Upper lobe of right lung (tissue), 1 donor: ENCODE data around the gene ZNF132. TPM values are rescaled to one million over a fixed set of nuclear protein-coding genes. Genes with fewer than 3 reads are reported as not detected.
"Not testable (repeated sequence)": the region's sequence is repeated elsewhere in the genome, so short reads cannot be mapped to it uniquely, and the experiment has no call there.

ENCODE experiments used
- ATAC-seq: fragments of 200-7000 bp; cut with Tn5 transposase; one replicate; pipeline ENCODE4 v1.9.1; 2020; ENCODE audit warnings: mild to moderate bottlenecking, moderate library complexity
- DNase-seq: peaks from one replicate; pipeline ENCODE4 v3.0.0-alpha.2; 2020
- H3K27ac ChIP-seq: fragments of 200-600 bp; one replicate; pipeline ENCODE4 v1.8.0; 2022
- H3K27me3 ChIP-seq: fragments of 200-600 bp; one replicate; pipeline ENCODE4 v1.8.0; 2022; ENCODE audit warnings: mild to moderate bottlenecking
- H3K36me3 ChIP-seq: fragments of 200-600 bp; one replicate; pipeline ENCODE4 v1.8.0; 2022
- H3K4me1 ChIP-seq: fragments of 200-600 bp; one replicate; pipeline ENCODE4 v1.8.0; 2022
- H3K4me3 ChIP-seq: fragments of 200-600 bp; one replicate; pipeline ENCODE4 v1.8.0; 2022; ENCODE audit warnings: mild to moderate bottlenecking
- H3K9me3 ChIP-seq: fragments of 200-600 bp; one replicate; pipeline ENCODE4 v1.8.0; 2022
- intact Hi-C: fragments of 100-400 bp; cut with DNase I; formaldehyde crosslinking; loops from one replicate; pipeline ENCODE4 v1.11.0; 2022
- total RNA-seq: library from RNA; stranded (reverse); fragmentation: NEBNext Ultra II Directional; extraction: Animal tissue kit (Norgen Biotek cat#: 25700); gene quantifications from one replicate; pipeline ENCODE4 v1.2.1, GENCODE V29; 2021
- TF ChIP-seq, protein P1 (sequence below): fragments of 200-600 bp; IDR thresholded peaks from one replicate; pipeline ENCODE4 v1.8.0; 2022; ENCODE audit warnings: antibody characterized with exemption
- donor health status: DM: no; HTN: yes; CAD: no; lungs with severe emphysema.

Gene ZNF132
- total RNA-seq, 1 donor from 2014 or later = 5.1 TPM

DNA sequence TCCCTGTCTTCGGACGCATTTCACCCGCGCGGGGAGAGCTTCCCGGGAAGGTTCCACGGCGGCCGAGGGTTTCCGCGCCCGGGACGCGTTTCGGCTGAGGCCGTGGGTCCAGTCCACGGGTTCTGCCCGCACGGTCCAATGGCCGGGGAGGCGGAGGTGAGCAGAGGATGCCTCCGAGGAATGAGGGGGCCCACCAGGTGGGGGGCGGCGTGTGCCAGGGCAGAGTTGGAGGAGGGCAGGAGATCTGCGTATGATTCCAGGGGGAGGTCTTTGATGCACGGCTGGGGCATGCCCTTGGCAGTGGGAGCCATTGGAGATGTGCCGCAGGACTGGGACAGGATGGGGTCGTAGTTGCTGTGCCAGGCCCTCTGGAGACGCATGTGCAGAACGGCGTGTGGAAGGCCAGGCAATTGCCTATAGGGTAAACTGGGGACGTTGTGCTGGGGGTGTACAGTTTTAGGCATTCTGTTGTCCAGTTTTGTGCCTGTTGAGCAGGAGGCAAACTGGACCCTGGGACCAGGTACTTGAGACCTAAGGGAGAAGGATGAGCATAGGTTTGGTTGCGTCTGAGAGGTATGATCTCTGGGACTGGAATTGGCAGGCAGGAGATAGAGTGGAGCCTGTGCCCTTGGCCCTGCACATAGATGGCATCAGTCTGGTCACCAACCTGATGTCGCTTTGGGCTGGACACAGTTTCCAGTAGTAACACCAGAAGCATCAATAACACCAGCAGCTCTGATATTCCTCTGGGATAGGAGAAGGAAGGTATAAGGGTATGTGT, 30.8 kb downstream of the ZNF132 start:
- Histone ChIP-seq H3K4me1 (peaks cover 20% of the 10 kb centered on the region), H3K27ac (peak overlapping the region; percentile 88), H3K27me3 (no peaks in the 10 kb centered on the region), H3K9me3 (no peaks in the 10 kb centered on the region), H3K36me3 (no peaks in the 10 kb centered on the region), H3K4me3 (peak overlapping the region; percentile 97)
- intact Hi-C loops = no loop called here
- peak; percentile 14 for ATAC-seq
- TF ChIP-seq, protein P1, sequence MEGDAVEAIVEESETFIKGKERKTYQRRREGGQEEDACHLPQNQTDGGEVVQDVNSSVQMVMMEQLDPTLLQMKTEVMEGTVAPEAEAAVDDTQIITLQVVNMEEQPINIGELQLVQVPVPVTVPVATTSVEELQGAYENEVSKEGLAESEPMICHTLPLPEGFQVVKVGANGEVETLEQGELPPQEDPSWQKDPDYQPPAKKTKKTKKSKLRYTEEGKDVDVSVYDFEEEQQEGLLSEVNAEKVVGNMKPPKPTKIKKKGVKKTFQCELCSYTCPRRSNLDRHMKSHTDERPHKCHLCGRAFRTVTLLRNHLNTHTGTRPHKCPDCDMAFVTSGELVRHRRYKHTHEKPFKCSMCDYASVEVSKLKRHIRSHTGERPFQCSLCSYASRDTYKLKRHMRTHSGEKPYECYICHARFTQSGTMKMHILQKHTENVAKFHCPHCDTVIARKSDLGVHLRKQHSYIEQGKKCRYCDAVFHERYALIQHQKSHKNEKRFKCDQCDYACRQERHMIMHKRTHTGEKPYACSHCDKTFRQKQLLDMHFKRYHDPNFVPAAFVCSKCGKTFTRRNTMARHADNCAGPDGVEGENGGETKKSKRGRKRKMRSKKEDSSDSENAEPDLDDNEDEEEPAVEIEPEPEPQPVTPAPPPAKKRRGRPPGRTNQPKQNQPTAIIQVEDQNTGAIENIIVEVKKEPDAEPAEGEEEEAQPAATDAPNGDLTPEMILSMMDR = no peak
- peak; percentile 73 for DNase-seq

DNA sequence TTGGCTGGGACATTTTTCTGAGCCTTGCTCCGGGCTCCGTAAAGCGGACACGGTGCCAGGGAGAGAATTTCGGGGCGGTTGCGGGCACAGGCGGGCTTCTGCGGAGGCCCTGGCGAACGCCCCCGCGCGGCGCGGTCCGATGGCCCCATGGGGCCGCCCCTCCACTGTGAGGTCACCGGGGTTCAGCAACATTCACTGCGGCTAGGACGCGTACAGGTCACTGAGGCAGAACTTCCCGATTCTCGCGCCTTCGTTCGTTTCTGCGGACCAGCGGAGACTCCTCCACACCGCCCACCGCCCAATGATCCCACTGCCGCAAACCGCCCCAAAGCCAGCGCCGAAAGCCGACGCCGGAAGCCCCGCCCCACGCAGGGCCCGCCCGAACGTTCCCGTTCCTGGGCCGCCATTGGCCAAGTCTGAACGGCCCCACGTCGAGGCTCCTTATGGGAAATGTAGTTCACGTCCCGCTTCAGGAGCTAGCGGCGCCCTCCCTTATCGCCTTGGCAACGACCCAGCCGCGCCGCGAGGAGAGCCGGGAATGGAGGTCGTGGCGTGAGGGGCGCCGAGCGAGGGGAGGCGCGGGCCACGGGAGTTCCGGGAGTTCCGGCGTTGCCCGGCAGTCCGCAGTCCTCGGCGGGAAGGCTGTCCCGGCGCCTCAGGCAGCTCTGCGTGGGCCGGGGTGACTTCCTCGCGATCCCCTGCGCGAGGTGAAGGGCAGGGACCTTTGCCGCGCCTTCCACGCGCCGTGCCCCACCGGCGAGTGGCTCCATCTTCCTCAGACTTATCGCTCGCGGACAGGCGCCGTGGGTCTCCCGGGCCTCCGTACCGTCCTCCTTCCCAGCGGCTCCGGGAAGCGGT, 31.6 kb downstream of the ZNF132 start, which contains the start of gene ZNF584:
TSS of gene ZNF584 (plus strand) at position 498 of the 858 bp plus-strand sequence. CDS start 499 bp downstream, outside the sequence.
- H3K9me3 ChIP-seq = no peaks in the 10 kb centered on the region
- intact Hi-C loops = no loop called here
- DNase-seq (peak; percentile 98), ATAC-seq (peak; percentile 98)
- H3K36me3 ChIP-seq = no peaks in the 10 kb centered on the region
- H3K4me3 ChIP-seq = peak within 1 kb of the TSS; percentile 97
- TF ChIP-seq, protein P1 = no peak
- H3K27ac ChIP-seq = peak within 1 kb of the TSS; percentile 88
- H3K27me3 ChIP-seq = no peaks in the 10 kb centered on the region
- peaks cover 20% of the 10 kb centered on the region for H3K4me1 ChIP-seq

DNA sequence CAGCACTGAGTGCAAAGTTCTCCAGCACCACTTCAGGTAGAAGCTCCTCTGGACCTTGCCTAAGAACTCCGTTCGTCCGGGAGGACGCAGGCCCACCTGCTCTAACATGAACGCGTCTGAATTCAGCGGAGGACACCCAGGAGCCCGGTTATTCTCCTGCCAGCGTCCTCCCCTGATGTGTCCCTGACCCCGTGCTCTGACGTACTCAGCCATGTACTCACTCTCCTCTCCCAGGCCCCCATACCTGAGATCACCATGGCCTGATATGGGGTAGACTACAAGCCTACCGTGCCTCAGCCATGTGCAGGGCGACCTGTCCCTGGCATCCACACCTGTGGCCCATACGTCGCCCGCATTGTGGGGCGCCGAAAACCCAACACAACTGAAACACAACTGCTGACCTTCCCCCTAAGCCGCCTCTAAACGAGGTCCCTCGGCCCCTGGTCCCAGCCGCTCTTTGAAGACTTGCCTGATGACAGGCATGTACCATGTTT, 32.2 kb downstream of the ZNF132 start:
- TF ChIP-seq, protein P1 = no peak
- intact Hi-C loops = no loop called here
- Histone ChIP-seq H3K27me3 (no peaks in the 10 kb centered on the region), H3K27ac (peak overlapping the region; percentile 88), H3K36me3 (no peaks in the 10 kb centered on the region), H3K4me3 (peak overlapping the region; percentile 97), H3K4me1 (peaks cover 20% of the 10 kb centered on the region), H3K9me3 (no peaks in the 10 kb centered on the region)
- DNase-seq (peak; percentile 67), ATAC-seq (peak; percentile 4)

DNA sequence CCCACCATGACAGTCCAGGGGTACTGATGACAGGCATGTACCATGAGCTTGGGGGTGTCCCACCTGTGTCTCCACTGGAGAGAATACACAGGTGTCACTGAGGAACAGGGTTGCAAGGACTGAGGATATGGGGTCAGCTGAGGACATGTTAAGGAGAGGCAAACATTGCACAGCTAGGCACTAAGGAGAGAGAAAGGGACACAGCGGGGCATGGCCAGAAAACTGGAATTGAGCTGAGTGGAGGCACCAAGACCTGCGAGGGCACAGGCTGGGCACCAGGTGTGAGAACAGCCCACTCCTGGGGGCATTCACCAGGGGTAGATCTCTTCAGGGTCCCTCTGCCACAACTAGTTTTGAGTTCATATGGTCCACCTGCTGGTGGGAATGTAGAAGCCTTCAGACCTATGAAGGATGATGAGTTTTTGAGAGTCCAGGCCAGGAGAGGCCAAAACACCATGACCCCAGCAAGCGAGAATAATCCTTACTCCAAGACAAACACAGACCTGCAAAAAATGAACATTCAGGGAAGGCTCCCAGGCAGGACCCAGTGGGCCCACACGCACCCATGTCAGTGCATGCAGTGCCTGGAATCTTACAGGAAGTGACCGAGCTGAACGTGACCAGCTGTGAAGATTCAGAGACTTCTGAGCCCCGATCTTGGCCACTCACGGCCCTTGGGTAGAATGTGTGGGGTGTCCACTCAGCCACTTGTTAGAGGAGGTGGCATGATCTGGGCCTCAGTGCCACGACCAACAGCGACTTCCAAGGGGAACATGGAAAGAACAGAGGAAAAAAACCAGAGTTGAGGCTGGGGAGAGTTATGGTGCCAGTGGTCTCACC, 32.9 kb downstream of the ZNF132 start:
- DNase-seq = no peak
- peak overlapping the region; percentile 88 for H3K27ac ChIP-seq
- no peaks in the 10 kb centered on the region for H3K36me3 ChIP-seq
- TF ChIP-seq, protein P1 = peak; percentile 14
- intact Hi-C loops = no loop called here
- no peaks in the 10 kb centered on the region for H3K9me3 ChIP-seq
- H3K27me3 ChIP-seq = no peaks in the 10 kb centered on the region
- peak overlapping the region; percentile 97 for H3K4me3 ChIP-seq
- peaks cover 22% of the 10 kb centered on the region for H3K4me1 ChIP-seq
- ATAC-seq = no peak

DNA sequence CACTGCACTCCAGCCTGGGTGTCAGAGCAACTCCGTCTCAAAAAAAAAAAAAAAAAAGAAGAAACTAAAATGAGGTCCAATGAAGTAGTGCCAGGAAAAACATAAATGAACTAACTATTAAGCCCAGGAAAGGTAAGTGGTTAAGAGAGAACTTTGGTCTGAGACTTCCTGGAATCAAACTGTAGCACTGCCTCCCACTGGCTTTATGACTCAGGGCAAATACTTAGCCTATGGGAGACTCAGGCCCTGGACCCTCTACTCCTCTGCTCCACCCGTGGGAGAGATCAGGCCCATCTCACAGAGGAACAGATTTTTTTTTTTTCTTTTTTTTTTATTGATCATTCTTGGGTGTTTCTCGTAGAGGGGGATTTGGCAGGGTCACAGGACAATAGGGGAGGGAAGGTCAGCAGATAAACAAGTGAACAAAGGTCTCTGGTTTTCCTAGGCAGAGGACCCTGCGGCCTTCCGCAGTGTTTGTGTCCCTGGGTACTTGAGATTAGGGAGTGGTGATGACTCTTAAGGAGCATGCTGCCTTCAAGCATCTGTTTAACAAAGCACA, 36.0 kb downstream of the ZNF132 start:
- ATAC-seq, H3K9me3 ChIP-seq, DNase-seq, H3K36me3 ChIP-seq, H3K27ac ChIP-seq, intact Hi-C loops, H3K27me3 ChIP-seq, H3K4me3 ChIP-seq: not testable (repeated sequence)
- peaks cover 26% of the 10 kb centered on the region for H3K4me1 ChIP-seq
